Measurements from ENCODE around the gene SGTA. TPM values are rescaled to one million over a fixed set of nuclear protein-coding genes. Genes with fewer than 3 reads are reported as not detected.
A peak's percentile ranks its signal among the peaks of the same experiment; 100 is the strongest.
"Not testable (repeated sequence)": the region's sequence is repeated elsewhere in the genome, so short reads cannot be mapped to it uniquely, and the experiment has no call there.

Gene SGTA
- total RNA-seq, 1 experiment from 2014 or later = 87.9 TPM

- no peak for DNase-seq (ENCODE audit: low read depth)
Measured at GRCh38 chr19:2793126-2793525, 10.1 kb upstream of the SGTA start.

GRCh38 chr19:2792666-2793065 lies 9.6 kb upstream of the SGTA start:
- DNase-seq (ENCODE audit: low read depth) = not testable (repeated sequence)

GRCh38 chr19:2791876-2792275 lies 8.8 kb upstream of the SGTA start:
- DNase-seq (ENCODE audit: low read depth) = no peak

- DNase-seq (ENCODE audit: low read depth) = no peak
Measured at GRCh38 chr19:2791440-2791839, 8.4 kb upstream of the SGTA start.

DNA sequence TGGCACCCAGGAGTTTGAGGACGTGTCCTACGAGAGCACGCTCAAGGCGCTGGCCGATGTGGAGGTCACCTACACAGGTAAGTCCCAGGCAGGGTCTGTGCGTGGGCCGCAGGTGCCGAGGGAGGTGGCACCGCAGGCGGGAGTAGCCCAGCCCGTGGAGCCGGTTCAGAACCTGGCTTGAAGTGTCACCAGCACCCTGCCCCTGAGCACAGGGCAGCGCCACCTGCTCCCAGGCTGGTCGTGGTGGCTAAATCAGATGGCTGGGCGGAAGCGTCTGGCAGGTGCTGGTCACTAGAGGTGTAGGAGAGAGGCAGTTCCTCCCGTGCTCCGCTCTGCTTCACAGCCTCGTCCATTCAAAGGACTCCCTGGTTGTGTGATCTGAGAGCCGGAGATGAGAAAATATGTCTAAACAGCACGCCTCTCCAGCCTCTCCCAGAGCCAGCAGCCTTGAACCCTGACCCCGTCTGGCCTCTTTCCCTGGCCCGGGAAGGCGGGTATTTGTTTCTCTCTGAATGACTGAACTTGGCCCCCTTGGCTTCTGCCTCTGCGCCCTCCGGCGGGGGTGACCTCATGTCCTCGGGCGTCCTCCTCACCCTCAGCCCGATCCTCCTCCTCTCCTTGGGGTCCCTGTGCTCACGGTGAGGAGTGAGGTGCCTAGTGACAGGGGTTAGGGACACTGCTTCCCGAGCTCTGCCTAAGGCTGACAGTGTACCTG lies 7.6 kb upstream of the SGTA start:
- DNase-seq (ENCODE audit: low read depth) = no peak

DNA sequence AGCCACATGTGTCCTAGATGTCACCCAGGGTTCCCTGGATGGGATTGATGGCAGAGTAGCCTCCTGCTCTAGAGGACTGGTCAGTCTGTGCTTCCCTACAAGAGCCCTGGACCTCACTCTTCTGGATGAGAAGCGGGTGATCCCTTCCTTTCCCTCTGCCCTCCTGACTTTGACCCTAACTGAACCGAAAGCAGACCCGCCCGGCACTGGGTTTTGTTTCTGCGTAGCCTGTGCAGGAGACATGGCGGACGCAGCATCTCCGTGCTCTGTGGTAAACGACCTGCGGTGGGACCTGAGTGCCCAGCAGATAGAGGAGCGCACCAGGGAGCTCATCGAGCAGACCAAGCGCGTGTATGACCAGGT lies 7.1 kb upstream of the SGTA start:
- DNase-seq (ENCODE audit: low read depth) = no peak

GRCh38 chr19:2788237-2788636 lies 5.2 kb upstream of the SGTA start:
- DNase-seq (ENCODE audit: low read depth) = no peak

DNA sequence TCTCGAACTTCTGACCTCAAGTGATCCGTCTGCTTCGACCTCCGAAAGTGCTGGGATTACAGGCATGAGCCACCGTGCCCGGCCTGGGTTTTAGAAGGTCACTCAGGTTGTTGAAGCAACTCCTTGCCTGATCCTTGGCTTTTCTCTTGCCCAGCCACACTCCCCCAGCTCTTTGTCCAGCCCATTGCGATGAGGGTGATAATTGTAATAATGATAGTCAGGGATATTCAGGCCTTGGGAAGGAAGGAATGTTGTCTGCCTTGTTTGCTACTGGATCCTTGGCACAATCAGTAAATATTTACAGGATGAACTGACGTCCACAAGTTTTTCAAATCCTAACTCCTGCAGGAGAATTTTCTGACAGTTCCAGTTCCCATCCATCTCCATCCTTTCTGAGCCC lies 4.0 kb upstream of the SGTA start:
- DNase-seq (ENCODE audit: low read depth) = no peak

DNA sequence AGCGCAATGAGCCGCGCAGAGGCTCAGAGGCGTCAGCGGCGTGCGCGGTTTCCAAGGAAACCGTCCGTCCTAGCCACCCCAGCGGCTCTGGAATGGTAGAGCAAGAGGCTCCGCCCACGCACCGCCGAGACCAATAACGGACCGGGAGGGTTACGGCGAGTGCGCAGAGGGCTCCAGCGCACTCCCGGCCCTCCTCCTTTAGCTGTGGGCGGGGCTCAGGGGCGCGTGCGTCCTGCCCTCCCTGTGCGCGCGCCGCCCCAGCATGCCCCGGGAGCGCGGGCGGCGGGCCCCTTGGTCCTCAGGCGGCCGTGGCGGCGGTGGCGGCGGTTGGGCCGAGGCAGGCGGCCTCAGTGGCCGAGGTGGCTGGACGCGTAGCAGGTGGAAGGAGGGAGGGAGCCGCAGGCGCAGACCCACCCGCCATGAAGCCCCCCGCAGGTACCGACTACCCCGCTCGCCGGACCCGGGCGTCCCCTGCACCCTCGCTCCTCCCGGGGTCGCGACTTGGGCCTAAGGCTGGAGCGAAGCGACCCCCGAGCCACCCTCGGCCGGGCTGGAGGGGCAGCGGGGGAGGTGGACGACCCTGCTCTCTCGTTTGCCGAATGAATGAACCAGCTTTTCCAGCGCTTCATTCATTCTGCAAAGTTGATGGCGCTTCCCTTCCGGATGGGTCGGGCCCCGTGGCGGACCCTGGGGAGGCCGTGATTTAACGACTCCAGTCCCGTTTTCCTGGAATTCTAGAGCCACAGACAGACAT lies 2.3 kb upstream of the SGTA start, which contains the start of gene THOP1:
Gene THOP1, plus strand, starts transcription at position 260 of the 754 bp plus-strand sequence. Its CDS starts 160 bp downstream, at position 420.
- peak; percentile 99 for DNase-seq (ENCODE audit: low read depth)

DNA sequence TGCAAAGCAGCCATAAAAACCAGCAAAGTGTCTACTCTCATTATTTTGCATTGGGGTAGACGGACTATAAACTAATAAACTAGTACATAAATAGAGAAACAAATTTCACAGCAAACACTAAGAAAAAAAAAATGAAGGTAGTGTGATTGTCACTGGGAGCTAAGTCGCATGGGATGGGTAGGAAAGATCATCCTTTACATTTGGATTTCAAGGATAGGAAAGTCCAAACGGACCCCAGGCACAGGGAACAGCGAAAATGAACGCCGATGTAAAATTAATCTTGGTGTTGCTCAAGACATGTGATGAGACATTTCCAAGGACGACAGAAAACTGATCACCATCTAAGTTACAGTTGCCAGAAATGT lies 690 bp upstream of the SGTA start:
- no peak for DNase-seq (ENCODE audit: low read depth)

DNA sequence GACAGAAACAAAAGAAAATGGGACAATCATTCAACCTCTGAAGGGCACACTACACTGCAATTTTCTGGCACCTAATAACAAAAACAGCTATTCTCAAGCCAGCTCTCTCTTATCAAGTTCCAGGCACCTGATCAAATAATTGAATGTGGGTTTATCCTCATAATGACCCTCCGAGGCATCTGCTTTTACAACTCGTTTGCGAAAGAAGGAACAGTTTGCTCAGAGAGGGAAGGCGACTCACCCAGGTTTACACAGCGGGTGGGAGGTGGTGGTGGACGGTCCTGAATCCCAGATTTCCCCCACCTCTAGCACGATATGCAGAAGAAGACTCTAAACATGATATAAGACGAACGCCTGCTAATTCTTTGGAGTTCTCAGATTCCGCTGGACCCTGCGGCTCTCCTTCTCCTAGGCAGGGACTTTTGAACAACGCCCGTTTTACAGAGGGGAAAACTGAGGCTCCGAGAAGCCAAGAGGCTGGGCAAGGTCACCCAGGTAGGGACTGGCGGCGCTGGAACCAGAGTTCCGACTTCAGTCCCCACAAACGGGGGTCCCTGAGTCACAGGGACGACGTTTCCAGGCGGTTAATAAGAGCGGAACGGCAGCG lies 641 bp downstream of the SGTA start:
- peak; percentile 10 for DNase-seq (ENCODE audit: low read depth)

- no peak for DNase-seq (ENCODE audit: low read depth)
Measured at GRCh38 chr19:2780284-2780683, 2.8 kb downstream of the SGTA start.

DNA sequence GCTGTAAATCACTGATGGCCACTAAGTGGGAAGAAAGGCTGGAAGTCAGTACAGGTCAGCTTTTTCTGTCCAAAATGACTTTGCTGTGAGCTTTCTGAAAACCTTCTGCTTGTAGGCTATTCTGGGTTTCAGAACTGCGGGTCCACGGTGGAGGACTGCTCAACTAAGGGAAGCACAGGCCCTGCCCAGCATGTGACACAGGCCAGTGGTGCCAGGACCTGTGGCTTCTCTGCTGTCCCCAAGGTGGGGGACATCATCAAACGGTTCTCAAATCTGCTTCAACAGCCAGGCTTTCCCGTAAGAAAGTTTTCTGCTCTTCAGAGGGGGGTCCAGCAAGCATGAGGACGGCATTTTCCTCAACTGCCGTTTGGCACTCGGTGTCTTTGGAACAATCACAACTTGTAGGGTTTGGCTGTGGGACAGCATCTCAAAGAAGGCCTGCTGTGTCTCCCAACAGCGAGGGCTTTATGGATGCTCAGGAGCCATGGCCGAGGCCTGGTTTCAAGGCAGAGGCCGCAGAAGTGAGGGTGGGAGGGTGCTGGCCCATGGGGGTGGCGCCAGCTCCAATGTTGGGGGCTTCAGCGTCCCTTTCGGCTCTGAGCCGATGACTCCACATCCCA lies 3.8 kb downstream of the SGTA start:
- no peak for DNase-seq (ENCODE audit: low read depth)

DNA sequence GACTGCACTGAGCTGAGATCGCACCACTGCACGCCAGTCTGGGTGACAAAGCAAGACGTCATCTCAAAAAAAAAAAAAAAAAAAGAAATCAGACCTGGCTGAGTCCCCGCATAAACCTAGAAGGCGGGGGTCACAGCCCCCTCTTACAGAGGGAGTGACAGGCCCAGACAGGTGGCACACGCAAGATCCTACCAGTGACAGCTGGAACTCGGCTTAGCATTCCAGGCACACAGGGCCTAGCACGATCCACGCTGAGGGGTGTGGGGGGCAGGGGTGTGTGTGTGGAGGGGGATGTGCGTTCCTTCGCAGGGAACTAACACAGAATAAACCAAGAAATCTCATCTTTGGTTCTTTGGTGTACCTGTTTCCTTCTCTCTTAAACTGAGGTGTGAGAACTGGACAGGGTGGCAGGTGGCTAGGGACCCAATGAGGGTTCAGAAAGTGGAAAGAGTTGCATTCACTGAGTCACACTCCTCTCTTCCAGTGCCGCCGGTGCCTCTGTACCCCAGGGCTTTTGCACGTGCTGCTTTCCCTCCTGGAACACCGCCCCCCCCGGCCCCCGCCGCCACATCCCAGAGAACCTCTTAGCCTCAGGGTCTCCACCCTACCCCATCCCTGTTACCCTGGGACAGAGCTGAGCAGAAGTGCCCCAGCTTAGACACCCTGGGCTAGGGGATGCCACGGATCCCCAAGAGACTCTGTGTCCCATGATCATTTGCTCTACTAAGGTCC lies 5.0 kb downstream of the SGTA start:
- DNase-seq (ENCODE audit: low read depth) = no peak

- peak; percentile 81 for DNase-seq (ENCODE audit: low read depth)
Measured at GRCh38 chr19:2775556-2776430, 7.3 kb downstream of the SGTA start.

- DNase-seq (ENCODE audit: low read depth) = no peak
Measured at GRCh38 chr19:2774953-2775555, 8.0 kb downstream of the SGTA start.

GRCh38 chr19:2774083-2774679 lies 8.9 kb downstream of the SGTA start:
- DNase-seq (ENCODE audit: low read depth) = no peak

- no peak for DNase-seq (ENCODE audit: low read depth)
Measured at GRCh38 chr19:2771786-2772674, 11.0 kb downstream of the SGTA start.

Measured in M059J (cell line).